ENCODE measurements around the gene PAK1IP1.
"Not testable (repeated sequence)": the region's sequence is repeated elsewhere in the genome, so short reads cannot be mapped to it uniquely, and the experiment has no call there.

Gene PAK1IP1, protein sequence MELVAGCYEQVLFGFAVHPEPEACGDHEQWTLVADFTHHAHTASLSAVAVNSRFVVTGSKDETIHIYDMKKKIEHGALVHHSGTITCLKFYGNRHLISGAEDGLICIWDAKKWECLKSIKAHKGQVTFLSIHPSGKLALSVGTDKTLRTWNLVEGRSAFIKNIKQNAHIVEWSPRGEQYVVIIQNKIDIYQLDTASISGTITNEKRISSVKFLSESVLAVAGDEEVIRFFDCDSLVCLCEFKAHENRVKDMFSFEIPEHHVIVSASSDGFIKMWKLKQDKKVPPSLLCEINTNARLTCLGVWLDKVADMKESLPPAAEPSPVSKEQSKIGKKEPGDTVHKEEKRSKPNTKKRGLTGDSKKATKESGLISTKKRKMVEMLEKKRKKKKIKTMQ

DNA sequence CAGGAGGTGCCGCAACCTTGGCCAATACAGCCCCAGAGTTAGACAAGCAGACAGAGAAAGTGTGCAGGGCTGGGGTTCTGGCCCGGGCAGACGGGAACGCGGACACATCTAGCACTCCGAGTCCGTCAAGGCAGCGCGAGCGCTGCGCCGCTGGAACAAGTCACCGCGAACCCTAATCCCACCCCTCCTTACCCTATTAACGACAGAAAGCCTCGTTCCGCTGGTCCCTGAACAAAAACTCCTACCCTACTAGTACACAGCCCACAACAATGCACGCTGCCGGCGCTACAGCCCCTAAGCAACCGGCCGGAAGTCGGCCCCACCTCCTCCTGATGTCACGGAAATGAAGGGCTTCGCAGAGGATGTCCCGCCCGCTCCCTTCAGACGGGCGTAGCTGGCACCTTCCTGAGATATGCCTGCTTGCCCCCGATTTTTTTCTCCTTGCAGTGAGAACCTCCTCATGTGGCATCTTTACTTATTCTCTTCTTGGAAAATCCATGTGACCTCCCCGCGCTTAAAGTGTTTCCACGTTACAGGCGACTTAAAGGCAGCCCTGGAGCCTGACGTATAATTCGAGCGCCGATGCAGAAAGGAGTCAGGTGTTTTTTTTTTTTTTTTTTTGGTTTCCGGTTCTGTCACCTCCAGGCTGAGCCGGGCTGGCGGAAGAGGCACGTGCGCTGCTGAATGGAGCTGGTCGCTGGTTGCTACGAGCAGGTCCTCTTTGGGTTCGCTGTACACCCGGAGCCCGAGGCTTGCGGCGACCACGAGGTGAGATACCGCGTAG lies at the start of gene PAK1IP1, which contains the start of gene C6orf52:
TSS of gene PAK1IP1 (plus strand) at position 671 of the 784 bp plus-strand sequence. CDS start at position 685, 14 bp downstream.
TSS of gene C6orf52 (minus strand) at position 315 of the 784 bp plus-strand sequence. CDS start 7,066 bp downstream, outside the sequence.
- peak; percentile 91 for FAIRE-seq
- DNase-seq (ENCODE audit: insufficient read length, low spot score) = peak; percentile 70

DNA sequence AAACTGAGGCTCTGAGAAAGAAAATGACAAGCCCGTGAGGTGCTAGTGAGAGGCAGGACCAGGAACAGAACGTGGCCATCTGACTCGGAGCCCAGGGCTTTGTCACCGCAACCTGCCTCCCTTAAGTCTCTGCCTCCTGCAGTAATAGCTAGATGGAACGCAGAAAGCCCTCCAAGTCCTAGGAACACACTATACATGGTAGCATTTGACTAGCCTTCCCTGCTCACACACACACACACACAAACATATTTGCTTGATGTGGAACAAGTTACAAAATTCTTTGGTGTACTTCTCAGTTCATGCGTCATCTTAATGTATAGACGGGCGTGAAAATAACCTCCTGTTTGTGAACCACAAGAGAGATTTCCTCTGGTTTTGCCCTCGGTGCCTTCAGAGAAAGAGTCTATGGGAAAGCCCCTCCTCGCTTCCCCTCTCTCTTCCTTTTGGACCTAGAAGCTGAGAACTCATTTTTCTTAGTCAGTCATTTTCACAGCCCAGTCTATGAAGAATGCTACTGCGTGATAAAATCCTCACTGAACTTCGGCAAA lies 39.2 kb upstream of the PAK1IP1 start:
- DNase-seq (ENCODE audit: insufficient read length, low spot score) = peak; percentile 13

DNA sequence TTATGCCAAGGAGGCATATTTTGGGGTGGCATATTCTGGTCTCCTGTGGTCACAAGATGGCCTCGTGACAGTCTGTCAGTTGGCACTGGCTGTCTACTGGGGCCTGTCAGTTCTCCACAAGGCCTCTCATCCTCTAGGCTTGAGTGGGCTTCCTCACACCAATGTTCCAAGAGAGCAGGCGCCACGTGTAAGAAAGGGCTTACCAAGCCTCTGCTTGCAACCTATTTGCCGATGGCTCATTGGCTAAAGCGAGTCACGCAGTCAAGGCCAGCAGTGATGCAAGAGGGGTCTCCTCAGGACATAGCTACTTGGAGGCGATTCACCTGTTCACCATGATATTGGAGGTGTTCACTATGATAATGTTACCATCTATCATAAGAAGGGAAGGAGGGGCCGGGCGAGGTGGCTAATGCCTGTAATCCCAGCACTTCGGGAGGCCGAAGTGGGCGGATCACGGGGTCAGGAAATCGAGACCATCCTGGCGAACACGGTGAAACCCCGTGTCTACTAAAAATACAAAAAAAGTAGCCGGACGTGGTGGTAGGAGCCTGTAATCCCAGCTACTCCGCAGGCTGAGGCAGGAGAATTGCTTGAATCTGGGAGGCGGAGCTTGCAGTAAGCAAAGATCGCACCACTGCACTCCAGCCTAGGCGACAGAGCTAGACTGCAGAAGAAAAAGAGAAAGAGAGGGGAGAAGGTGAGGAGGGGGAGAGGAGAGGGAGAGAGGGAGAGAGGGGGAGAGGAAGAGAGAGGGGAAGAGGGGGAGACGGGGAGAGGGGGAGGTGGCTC lies 35.7 kb upstream of the PAK1IP1 start:
- DNase-seq (ENCODE audit: insufficient read length, low spot score) (no peak), FAIRE-seq (no peak)

More for the DNA sequence above, 39.2 kb upstream of the PAK1IP1 start:
- peak; percentile 42 for FAIRE-seq

DNA sequence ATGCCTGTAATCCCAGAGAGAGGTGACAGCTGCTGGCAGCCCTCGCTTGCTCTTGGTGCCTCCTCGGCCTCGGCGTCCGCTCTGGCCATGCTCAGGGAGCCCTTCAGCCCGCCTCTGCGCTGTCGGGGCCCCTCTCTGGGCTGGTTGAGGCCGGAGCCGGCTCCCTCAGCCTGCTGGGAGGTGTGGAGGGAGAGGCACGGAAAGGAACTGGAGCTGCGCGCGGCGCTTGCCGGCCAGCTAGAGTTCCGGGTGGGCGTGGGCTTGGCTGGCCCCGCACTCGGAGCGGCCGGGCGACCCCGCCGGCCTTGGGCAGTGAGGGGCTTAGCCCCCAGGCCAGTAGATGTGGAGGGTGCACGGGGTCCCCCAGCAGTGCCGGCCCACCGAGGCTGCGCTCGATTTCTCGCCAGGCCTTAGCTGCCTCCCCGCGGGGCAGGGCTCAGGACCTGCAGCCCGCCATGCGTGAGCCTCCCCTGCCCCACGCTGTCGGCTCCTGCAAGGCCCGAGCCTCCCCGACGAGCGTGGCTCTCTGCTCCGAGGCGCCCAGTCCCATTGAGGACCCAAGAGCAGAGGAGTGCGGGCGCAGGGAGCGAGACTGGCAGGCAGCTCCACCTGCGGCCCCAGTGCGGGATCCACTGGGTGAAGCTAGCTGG lies 34.9 kb upstream of the PAK1IP1 start:
- FAIRE-seq (no peak), DNase-seq (ENCODE audit: insufficient read length, low spot score) (no peak)

DNA sequence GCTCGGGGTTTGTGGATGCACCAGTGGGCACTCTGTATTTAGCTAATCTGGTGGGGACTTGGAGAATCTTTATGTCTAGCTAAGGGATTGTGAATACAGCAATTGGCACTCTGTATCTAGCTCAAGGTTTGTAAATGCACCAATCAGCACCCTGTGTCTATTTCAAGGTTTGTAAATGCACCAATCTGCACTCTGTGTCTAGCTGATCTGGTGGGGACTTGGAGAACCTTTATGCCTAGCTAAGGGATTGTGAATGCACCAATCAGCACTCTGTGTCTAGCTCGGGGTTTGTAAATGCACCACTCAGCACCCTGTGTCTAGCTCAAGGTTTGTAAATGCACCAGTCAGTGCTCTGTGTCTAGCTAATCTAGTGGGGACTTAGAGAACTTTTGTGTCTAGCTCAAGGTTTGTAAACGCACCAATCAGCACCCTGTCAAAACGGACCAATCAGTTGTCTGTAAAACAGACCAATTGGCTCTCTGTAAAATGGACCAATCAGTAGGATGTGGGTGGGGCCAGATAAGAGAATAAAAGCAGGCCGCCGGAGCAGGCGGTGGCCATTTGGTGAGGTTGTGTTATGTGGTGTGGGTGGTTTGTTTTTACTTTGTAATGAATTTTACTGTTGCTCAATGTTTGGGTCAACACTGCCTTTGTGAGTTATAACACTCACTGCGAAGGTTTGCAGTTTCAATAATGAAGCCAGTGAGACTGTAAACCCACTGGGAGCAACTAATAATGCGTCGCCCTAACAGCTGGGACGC lies 34.2 kb upstream of the PAK1IP1 start:
- not testable (repeated sequence) for DNase-seq (ENCODE audit: insufficient read length, low spot score); FAIRE-seq

DNA sequence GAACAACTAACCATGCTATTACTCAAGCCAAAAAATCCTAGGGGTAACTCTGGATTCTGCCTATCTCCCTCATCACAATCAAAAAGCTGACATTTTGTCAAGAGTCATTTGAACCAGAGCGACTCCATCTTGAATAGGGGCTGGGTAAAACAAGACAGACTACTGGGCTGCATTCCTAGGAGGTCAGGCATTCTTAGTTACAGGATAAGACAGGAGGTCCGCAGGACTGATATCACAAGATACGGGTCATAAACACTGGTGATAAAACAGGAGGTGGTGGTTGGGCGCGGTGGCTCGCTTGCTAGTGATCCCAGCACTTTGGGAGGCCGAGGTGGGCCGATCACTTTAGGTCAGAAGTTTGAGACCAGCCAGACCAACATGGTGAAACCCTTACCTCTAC lies 32.6 kb upstream of the PAK1IP1 start:
- DNase-seq (ENCODE audit: insufficient read length, low spot score) (no peak), FAIRE-seq (no peak)

DNA sequence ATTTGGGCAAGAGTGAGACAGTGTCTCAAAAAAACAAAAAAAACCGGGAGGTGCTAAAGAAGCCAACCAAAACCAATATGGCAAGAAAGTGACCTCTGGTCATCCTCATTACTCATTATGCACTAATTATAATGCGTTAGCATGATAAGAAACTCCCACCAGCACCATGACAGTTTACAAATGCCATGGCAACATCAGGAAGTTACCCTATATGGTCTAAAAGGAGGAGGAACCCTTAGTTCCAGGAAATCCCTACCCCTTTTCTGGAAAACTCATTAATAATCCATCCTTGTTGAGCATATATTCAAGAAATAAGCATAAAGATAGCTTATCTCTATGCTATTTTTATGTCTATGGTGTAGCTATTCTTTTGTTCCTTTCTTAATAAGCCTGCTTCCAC lies 32.0 kb upstream of the PAK1IP1 start:
- no peak for FAIRE-seq
- no peak for DNase-seq (ENCODE audit: insufficient read length, low spot score)

DNA sequence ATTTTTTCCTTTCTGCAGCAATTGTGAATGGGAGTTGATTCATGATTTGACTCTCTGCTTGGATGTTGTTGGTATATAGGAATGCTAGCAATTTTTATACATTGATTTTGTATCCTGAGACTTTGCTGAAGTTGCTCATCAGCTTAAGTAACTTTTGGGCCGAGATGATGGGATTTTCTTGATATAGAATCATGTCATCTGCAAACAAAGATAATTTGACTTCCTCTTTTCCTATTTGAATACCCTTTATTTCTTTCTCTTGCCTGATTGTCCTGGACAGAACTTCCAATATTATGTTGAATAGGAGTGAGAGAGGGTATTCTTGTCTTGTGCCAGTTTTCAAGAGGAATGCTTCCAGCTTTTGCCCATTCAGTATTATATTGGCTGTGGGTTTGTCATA lies 29.2 kb upstream of the PAK1IP1 start:
- not testable (repeated sequence) for FAIRE-seq; DNase-seq (ENCODE audit: insufficient read length, low spot score)

DNA sequence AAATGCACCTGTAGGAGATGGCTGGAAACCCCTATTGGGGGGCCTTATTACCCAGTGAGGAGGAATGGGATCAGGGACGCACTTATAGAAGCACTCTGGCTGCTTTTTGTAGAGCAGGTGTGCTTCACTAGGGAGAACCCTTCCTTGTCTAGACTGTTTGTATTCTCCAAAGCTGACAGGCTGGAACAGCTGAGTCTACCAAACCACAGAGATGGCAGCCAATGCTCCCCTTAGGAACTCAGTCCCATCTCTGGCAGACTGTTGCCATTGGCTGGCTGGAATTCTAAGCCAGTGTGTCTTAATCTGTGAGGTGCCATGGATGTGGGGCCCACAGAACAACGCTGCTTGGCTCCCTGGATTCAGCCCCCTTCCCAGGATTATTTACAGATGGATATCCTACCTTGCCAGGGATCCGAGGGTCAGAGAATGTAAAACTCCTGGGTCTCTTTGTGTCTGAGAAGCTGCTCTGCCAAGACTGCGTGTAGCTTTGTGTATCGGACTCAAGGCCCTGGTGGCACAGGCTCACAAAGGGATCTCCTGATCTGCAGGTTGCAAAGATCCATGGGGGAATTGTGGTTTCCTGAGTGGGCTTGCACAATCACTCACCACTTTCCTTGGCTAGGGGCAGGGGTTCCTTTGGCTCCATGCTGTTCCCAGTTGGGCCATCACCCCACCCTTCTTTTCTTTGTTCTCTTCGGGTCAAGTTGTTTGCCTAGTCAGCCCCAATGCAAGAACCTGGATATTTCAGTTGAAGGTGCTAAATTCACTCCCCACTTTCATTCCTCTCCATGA lies 26.4 kb upstream of the PAK1IP1 start:
- FAIRE-seq = no peak
- DNase-seq (ENCODE audit: insufficient read length, low spot score) = no peak

DNA sequence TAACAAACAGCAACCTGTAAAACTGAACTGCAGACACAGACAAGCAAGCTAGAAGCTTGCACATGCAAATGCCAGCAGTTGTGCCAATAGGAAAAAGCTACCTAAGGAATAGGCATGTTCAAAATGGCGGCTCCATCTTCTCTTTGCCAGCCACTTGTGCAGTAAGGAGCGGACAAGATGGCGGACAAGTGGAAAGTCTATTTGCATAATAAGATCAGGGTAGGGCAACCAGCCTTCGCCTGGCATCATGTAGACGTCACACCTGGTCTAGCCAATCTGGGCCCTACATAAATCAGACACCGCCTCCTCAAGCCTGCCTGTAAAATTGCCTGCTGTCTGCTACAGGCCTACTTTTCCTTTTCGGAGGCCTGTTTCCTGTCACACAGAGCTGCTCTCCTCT lies 18.4 kb upstream of the PAK1IP1 start:
- FAIRE-seq (no peak), DNase-seq (ENCODE audit: insufficient read length, low spot score) (no peak)

DNA sequence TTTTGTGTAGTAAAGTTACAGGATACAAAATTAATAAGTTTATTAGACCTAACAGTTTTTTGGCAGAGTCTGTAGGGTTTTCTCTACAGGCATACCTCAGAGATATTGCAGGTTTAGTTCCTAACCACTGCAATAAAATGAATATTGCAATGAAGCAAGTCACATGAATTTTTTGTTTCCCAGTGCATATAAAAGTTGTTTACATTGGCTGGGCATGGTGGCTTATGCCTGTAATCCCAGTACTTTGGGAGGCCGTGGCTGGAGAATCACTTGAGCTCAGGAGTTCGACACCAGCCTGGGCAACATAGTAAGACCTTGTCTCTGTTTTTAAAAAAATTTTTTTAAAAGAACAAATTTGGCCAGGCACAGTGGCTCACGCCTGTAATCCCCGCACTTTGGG lies 16.3 kb upstream of the PAK1IP1 start:
- DNase-seq (ENCODE audit: insufficient read length, low spot score) (no peak), FAIRE-seq (no peak)

DNA sequence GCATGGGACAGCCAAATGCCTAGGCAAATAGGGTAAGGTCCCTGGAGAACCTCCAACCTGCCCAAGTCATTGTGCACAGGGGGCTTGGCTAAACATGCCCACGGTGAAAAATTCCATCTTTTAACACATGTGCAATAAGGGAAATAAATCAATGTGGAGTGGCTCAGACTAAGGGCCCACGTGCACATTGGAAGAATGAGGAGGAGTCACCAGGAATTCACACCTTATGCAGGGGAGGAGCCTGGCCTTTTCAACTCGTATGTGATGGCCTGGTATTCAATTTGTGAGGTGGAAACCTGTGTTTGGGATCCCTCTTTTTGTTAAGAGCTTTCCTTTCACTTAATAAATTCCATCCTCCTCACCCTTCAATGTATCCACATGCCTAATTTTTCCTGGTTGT lies 13.0 kb upstream of the PAK1IP1 start:
- FAIRE-seq = no peak
- DNase-seq (ENCODE audit: insufficient read length, low spot score) = no peak

DNA sequence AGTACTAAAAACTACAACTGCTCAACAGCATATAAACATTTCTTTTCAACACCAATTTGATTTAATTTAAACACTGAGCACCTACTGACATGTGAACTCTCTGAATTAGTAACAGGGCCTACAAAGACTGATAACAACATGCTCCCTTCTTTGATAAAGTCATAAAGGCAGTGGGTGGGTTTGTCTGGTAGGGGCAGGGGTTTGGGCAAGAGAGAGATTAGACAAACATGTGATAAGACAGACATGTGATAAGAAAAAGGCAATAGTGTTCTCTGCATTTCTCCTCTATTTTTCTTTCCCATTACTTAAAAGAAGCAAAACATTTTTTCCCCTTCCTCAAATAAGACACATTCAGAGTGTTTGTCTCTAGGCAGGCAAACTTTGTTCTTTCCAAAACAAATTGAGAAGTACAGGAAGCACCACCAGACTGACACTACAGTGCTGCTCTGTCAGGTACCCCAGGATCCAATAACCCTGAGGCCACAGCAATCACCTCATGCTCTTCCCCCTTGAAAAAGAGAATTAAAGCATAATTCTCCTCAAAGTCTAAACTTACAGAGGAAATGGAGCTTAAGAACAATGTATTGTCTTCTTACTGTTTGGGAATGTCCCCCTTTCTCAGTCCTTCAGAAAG lies 12.3 kb upstream of the PAK1IP1 start:
- no peak for FAIRE-seq
- no peak for DNase-seq (ENCODE audit: insufficient read length, low spot score)

DNA sequence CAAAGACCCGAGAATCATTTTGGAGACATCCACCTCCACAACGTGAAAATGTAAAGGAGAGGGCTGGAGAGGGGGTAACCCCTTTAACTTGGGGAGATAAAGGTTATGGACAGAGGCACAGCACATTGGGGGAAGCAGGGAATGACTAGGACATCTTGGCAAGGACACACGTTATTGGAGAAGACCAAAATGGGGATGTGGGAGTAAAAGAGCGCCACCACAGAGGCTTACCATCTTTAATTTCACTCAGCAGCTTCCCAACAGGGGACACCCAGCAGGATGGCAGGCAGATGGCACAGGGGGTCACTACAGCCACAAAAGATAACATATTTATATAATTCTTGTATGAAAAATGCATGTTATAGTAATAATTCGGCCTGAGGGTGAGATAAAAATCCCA lies 10.2 kb upstream of the PAK1IP1 start:
- DNase-seq (ENCODE audit: insufficient read length, low spot score) (no peak), FAIRE-seq (no peak)

DNA sequence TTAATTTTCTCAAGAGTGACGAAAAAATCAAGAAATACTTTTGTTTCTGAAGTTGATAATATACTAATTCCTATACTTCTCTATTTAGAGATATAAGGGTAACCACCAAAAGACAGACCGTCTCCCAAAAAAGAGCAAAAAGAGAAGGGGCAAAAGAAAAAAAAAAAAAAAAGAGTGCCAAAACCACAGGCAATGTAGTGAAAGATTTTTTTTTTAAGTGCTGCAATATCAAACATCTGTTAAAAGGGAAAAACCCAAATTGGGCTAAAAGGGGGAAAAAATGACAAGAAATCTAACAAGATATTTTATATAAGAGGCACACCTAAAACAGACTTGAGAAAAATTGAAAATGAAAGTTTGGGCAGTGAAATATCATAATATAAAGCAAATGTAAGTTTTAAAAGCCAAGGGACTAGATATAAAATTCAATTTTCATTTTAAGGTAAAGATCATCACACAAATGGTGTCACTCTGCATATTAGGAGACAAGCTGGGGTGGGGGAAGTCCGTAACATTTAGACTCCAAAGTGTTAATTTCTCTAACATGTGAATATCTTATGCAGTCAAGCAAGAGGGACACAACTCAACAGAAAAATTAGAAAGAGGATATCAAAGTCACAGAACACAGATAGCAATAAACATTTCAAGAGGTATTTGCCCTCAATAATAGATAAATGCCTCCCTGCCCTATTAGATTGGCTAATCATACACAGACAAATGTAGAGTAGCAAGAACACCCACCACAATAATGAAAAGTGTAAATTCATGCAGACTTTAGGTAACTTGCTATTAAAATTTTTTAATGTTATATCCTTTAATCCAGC lies 9.5 kb upstream of the PAK1IP1 start:
- FAIRE-seq (no peak), DNase-seq (ENCODE audit: insufficient read length, low spot score) (no peak)

DNA sequence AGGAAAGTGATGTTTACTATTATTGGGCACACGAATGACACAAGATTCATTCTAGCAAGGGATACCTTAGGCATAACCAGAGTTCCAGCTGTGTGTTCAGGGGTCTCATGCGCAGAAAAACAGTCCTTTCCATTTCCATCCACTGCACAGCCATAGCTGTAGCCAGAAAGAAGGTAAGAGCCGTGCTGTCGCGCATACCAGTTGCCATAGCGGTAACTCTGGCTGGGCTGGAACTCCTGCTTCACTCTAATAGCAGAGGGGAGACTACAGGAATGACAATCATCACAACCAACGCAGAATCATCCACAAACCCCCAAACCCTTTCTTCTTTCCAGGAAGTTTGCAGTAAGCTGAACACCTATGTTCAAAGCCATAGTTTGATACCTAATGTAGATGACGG lies 7.9 kb upstream of the PAK1IP1 start:
- FAIRE-seq (no peak), DNase-seq (ENCODE audit: insufficient read length, low spot score) (no peak)

DNA sequence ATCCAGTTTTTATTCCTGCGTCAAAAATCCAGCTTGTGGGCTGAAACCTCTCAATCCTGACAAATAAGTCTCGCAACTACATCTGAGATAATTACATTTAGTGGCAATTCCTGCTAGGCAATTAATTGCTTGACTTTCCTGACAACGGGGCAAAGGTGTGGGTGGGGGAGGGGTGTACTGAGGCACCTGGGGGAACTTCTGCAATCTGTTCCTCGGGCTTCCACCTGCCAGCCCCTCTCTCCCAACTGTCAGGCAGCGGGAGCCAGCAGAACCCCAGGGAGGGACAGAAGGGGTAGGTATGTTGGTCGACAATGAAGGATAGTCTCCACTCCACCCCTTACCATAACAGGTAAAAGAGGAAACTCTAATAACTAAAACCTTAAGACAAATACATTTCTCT lies 7.2 kb upstream of the PAK1IP1 start:
- no peak for DNase-seq (ENCODE audit: insufficient read length, low spot score)
- FAIRE-seq = no peak

All from GM19239 (cell line).